ENCODE data around the gene BTBD16. TPM values are rescaled to one million over a fixed set of nuclear protein-coding genes. Genes with fewer than 3 reads are reported as not detected.

Gene BTBD16
- total and polyA plus RNA-seq, 2 donors (not counting 3 experiments of a cell fraction or from before 2014, with no cell fraction given) = 0.04 TPM; not detected in 1

DNA sequence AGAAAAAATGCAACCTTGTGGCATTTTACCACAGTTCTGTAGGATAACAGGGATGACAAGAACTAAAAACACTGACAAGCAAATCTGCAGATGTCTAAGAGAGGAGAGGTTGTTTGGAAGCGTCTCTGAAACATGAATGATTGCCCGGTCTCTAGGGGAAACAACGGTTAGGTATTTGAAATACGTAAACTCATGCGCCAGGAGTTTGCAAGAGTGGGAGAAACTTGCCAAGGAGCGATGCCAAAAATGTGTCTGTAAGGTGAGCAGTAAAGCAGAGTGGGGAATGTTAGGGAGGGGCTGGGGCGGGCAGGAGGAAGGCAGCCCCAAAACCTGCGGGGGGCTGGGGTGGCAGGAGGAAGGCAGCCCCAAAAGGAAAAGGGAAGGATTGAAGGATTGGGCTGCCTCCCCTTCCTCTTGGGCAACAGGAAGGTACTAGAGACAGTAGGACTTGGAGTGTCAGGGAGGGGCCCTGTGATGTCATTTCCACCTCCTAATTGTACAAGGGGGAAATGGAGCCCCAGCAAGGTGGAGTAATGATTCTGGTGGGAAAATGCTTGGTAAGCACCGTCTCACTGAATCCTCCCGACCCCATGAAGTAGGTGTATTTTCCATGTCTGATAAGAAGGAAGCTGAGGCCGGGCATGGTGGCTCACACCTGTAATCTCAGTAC is 70.2 kb downstream of the BTBD16 start:
- no peaks in the 10 kb centered on the region for H3K36me3 ChIP-seq (ENCODE audit: control insufficient read depth in 2 of 2, extremely low read depth in 1 of 2, insufficient read depth in 2 of 2, low read length in 2 of 2)
- DNase-seq (ENCODE audit: low read depth, low spot score) (no peak), FAIRE-seq (no peak)
- no peaks in the 10 kb centered on the region for H4K20me1 ChIP-seq (replicated peaks; ENCODE audit: control insufficient read depth, extremely low read depth, insufficient read depth, low read length)
- TF ChIP-seq, protein P1, sequence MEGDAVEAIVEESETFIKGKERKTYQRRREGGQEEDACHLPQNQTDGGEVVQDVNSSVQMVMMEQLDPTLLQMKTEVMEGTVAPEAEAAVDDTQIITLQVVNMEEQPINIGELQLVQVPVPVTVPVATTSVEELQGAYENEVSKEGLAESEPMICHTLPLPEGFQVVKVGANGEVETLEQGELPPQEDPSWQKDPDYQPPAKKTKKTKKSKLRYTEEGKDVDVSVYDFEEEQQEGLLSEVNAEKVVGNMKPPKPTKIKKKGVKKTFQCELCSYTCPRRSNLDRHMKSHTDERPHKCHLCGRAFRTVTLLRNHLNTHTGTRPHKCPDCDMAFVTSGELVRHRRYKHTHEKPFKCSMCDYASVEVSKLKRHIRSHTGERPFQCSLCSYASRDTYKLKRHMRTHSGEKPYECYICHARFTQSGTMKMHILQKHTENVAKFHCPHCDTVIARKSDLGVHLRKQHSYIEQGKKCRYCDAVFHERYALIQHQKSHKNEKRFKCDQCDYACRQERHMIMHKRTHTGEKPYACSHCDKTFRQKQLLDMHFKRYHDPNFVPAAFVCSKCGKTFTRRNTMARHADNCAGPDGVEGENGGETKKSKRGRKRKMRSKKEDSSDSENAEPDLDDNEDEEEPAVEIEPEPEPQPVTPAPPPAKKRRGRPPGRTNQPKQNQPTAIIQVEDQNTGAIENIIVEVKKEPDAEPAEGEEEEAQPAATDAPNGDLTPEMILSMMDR (IDR thresholded peaks at IDR 0.05; ENCODE audit: extremely low read depth in 1 of 2, insufficient read depth in 1 of 2, low read depth in 1 of 2, low read length in 2 of 2) = no peak
- TF ChIP-seq, protein P2, sequence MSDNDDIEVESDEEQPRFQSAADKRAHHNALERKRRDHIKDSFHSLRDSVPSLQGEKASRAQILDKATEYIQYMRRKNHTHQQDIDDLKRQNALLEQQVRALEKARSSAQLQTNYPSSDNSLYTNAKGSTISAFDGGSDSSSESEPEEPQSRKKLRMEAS (IDR thresholded peaks at IDR 0.05; ENCODE audit: insufficient read depth, insufficient read length) = no peak
- TF ChIP-seq GATA2 (IDR thresholded peaks at IDR 0.05; ENCODE audit: insufficient read depth, insufficient read length, low read depth, low read length) = no peak
- no peak for TF ChIP-seq EZH2 (IDR thresholded peaks at IDR 0.05; ENCODE audit: borderline replicate concordance, low read depth, low read length, severe bottlenecking)
- no peak for TF ChIP-seq POLR2AphosphoS5 (IDR thresholded peaks at IDR 0.05; ENCODE audit: insufficient read depth, low read depth, low read length)
- TF ChIP-seq MYC (IDR thresholded peaks at IDR 0.05; ENCODE audit: low read depth, low read length) = no peak
- no peak for TF ChIP-seq FOS (IDR thresholded peaks at IDR 0.05; ENCODE audit: borderline replicate concordance, insufficient read depth, low read length)
- TF ChIP-seq POLR2A (IDR thresholded peaks at IDR 0.05; ENCODE audit: low read depth, low read length) = no peak
- TF ChIP-seq JUN (IDR thresholded peaks at IDR 0.05; ENCODE audit: borderline replicate concordance, insufficient read depth, insufficient read length, low read depth) = no peak
- H3K4me2 ChIP-seq (ENCODE audit: insufficient read depth, low read length) = no peak overlapping the region
- CTCF ChIA-PET = interaction anchor here (0.7 to 5.8 kb wide), 5 partner anchors 17 to 224 kb away, joined by 3 to 54 read pairs (median 7); no protein-coding TSS in a partner anchor
- no peaks in the 10 kb centered on the region for H3K79me2 ChIP-seq (ENCODE audit: control insufficient read depth, insufficient read depth, low read length)
- H2AFZ ChIP-seq (ENCODE audit: low read depth, low read length) = no peak overlapping the region
- H3K9me1 ChIP-seq (replicated peaks; ENCODE audit: control insufficient read depth, extremely low read depth, insufficient read depth, low read length) = no peaks in the 10 kb centered on the region
- H3K4me3 ChIP-seq (replicated peaks in 1 of 3; ENCODE audit: insufficient read depth in 1 of 3, low read depth in 1 of 3, low read length in 3 of 3) = no peak overlapping the region
- H3K4me1 ChIP-seq (ENCODE audit: control insufficient read depth, extremely low read depth, insufficient read depth, low read length) = no peaks in the 10 kb centered on the region
- no peaks in the 10 kb centered on the region for H3K27me3 ChIP-seq (ENCODE audit: control insufficient read depth in 2 of 2, insufficient read depth in 2 of 2, low read length in 2 of 2)
- dilution Hi-C loops (cut with MboI; ENCODE audit: extremely low pct_ligation_motif_present, low sequenced_read_pairs) (no loop called here), intact Hi-C loops (cut with micrococcal nuclease) (no loop called here)
- H3K9ac ChIP-seq (replicated peaks; ENCODE audit: extremely low read depth, insufficient read depth, low read length) = no peak overlapping the region
- no peaks in the 10 kb centered on the region for H3K9me3 ChIP-seq (replicated peaks; ENCODE audit: control insufficient read depth, insufficient read depth, low read length)
- POLR2A ChIA-PET = no interaction called here
- BruUV-seq (replicated peaks) = no TSS peak
- H3K27ac ChIP-seq (ENCODE audit: insufficient read depth, low read depth, low read length) = no peak overlapping the region
